HepG2 (cell line): ENCODE data around the gene HBS1L. TPM values are rescaled to one million over a fixed set of nuclear protein-coding genes. Genes with fewer than 3 reads are reported as not detected.

Source experiments
- ATAC-seq: fragments of 200-7000 bp; cut with Tn5 transposase; 3 replicates; pipeline ENCODE4 v1.9.1; 2020; ENCODE audit warnings: mild to moderate bottlenecking, moderate library complexity
- BruUV-seq: library from RNA; stranded (reverse); fragments of 400-500 nt; replicated peaks from 2 replicates; lab custom pipeline; 2021; lab: Mats Ljungman, UMichigan
- CTCF ChIA-PET: fragments of 300-600 bp; formaldehyde crosslinking; extraction: SDS; loops from one replicate; lab custom pipeline; 2021; ENCODE audit warnings: low total read pairs, inconsistent platforms, low intra/inter-chr PET ratio; lab: Yijun Ruan, JAX
- POLR2A ChIA-PET: fragments of 350-600 bp; sonication (Branson Sonifier 250); formaldehyde crosslinking; loops from one replicate; lab custom pipeline; 2020; ENCODE audit warnings: antibody characterized with exemption, inconsistent platforms; lab: Yijun Ruan, JAX
- DNase-seq: peaks from one replicate; pipeline ENCODE4 v3.0.0-alpha.2; 2015; ENCODE audit warnings: low spot score
- FAIRE-seq: peaks from 3 replicates; lab custom pipeline; 2011; peaks lifted over from hg19 to GRCh38; lab: Jason Lieb, UNC
- H2AFZ ChIP-seq: one replicate; pipeline ENCODE4 v1.6.1; 2011; ENCODE audit warnings: low read length, inconsistent platforms
- H3K27ac ChIP-seq: fragments of 300-600 bp; 3 replicates; pipeline ENCODE4 v1.8.0; 2011; ENCODE audit warnings: mixed run types, mild to moderate bottlenecking, mixed read lengths, low read length, inconsistent platforms; ENCODE audit not compliant: insufficient read depth; ENCODE audit errors: extremely low read length
- H3K27me3 ChIP-seq, 2 experiments: fragments of 200-600 bp in 1 of 2; 2 replicates in 1 of 2; 3 replicates in 1 of 2; pipeline versions ENCODE4 v1.6.0 to v1.8.0; 2011; ENCODE audit warnings: low read length in 2 of 2, mild to moderate bottlenecking in 2 of 2, moderate library complexity in 2 of 2, inconsistent platforms in 1 of 2; ENCODE audit not compliant: insufficient read depth in 2 of 2, control insufficient read depth in 1 of 2
- H3K36me3 ChIP-seq, 2 experiments: fragments of 200-600 bp in 1 of 2; replicated peaks in 1 of 2; 2 replicates in 1 of 2; 3 replicates in 1 of 2; pipeline versions ENCODE4 v1.5.1 to v1.8.0; 2011; ENCODE audit warnings: low read length in 2 of 2, inconsistent platforms in 1 of 2; ENCODE audit not compliant: insufficient read depth in 2 of 2, control insufficient read depth in 1 of 2
- H3K4me1 ChIP-seq: 2 replicates; pipeline ENCODE4 v1.5.1; 2012; ENCODE audit warnings: low read length, inconsistent platforms; ENCODE audit not compliant: insufficient read depth
- H3K4me2 ChIP-seq: 2 replicates; pipeline ENCODE4 v1.6.0; 2011; ENCODE audit warnings: low read depth, low read length, inconsistent platforms
- H3K4me3 ChIP-seq, 3 experiments: fragments of 200-600 bp in 1 of 3; sonication (generic), shearing (Covaris generic) in 1 of 3; replicated peaks in 1 of 3; 2 replicates each; pipeline ENCODE4 v1.5.1; 2011 to 2016; ENCODE audit warnings: low read length in 3 of 3, inconsistent platforms in 2 of 3, low read depth in 2 of 3, mild to moderate bottlenecking in 2 of 3, control low read depth in 1 of 3, mixed read lengths in 1 of 3; ENCODE audit not compliant: insufficient read depth in 1 of 3
- H3K79me2 ChIP-seq: one replicate; pipeline ENCODE4 v1.6.1; 2011; ENCODE audit warnings: low read length, inconsistent platforms; ENCODE audit not compliant: insufficient read depth
- H3K9ac ChIP-seq: 2 replicates; pipeline ENCODE4 v1.6.0; 2011; ENCODE audit warnings: mild to moderate bottlenecking, low read depth, low read length, inconsistent platforms; ENCODE audit not compliant: insufficient read depth
- H3K9me3 ChIP-seq: 2 replicates; pipeline ENCODE4 v1.5.1; 2012; ENCODE audit warnings: mild to moderate bottlenecking, low read length
- H4K20me1 ChIP-seq: 2 replicates; pipeline ENCODE4 v1.6.0; 2011; ENCODE audit warnings: inconsistent platforms, mild to moderate bottlenecking, low read length, moderate library complexity; ENCODE audit not compliant: insufficient read depth
- CC2D1A ChIP-seq: sonication (generic); formaldehyde crosslinking; IDR thresholded peaks from 2 replicates; pipeline ENCODE4 v1.8.1; 2023; ENCODE audit warnings: mild to moderate bottlenecking, missing genetic modification reagents
- KDM4B ChIP-seq: sonication (generic); formaldehyde crosslinking; IDR thresholded peaks from 2 replicates; pipeline ENCODE4 v1.4.0; 2020; ENCODE audit warnings: missing genetic modification reagents
- KMT2A ChIP-seq: sonication (generic); formaldehyde crosslinking; IDR thresholded peaks from 2 replicates; pipeline ENCODE4 v1.4.0; 2020; ENCODE audit warnings: missing genetic modification reagents
- MBNL3 ChIP-seq: fragments of 250-450 bp; sonication (Bioruptor Pico); conservative IDR thresholded peaks from 2 replicates; pipeline ENCODE4 v1.8.0; 2022; ENCODE audit warnings: mild to moderate bottlenecking, inconsistent platforms
- MLXIP ChIP-seq: sonication (generic); formaldehyde crosslinking; IDR thresholded peaks from 2 replicates; pipeline ENCODE4 v1.9.0; 2021; ENCODE audit warnings: missing genetic modification reagents, borderline replicate concordance
- RARA ChIP-seq: IDR thresholded peaks from 2 replicates; pipeline ENCODE4 v1.6.1; 2016; ENCODE audit warnings: missing genetic modification reagents, missing compliant biosample characterization
- RBFOX2 ChIP-seq: fragments of 200-400 bp; formaldehyde crosslinking; IDR thresholded peaks from 2 replicates; pipeline ENCODE4 v1.6.1; 2017; ENCODE audit warnings: low read depth, mild to moderate bottlenecking, low read length
- REPIN1 ChIP-seq: sonication (generic); formaldehyde crosslinking; IDR thresholded peaks from 2 replicates; pipeline ENCODE4 v1.8.0; 2022; ENCODE audit warnings: missing genetic modification reagents, low read depth, mild to moderate bottlenecking, borderline replicate concordance
- SAFB2 ChIP-seq: sonication (generic); formaldehyde crosslinking; IDR thresholded peaks from 2 replicates; pipeline ENCODE4 v1.5.1; 2020; ENCODE audit warnings: missing genetic modification reagents, low read depth, mild to moderate bottlenecking, borderline replicate concordance
- SOX6 ChIP-seq, 2 experiments: fragments of 450-650 bp in 1 of 2; sonication (generic) in 1 of 2; formaldehyde crosslinking in 1 of 2; IDR thresholded peaks; 2 replicates each; pipeline versions ENCODE4 v1.4.0 to v1.6.1; 2017 to 2020; ENCODE audit warnings: antibody characterized with exemption in 1 of 2, mild to moderate bottlenecking in 1 of 2, missing genetic modification reagents in 1 of 2
- ZBTB33 ChIP-seq: sonication (generic); formaldehyde crosslinking; IDR thresholded peaks from 2 replicates; pipeline ENCODE4 v1.4.0; 2020; ENCODE audit warnings: missing genetic modification reagents
- ZNF136 ChIP-seq: sonication (generic); formaldehyde crosslinking; IDR thresholded peaks from 2 replicates; pipeline ENCODE4 v1.8.1; 2022; ENCODE audit warnings: low read depth, mild to moderate bottlenecking, moderate library complexity, missing genetic modification reagents
- ZNF281 ChIP-seq: sonication (generic); formaldehyde crosslinking; IDR thresholded peaks from 2 replicates; pipeline ENCODE4 v1.4.0; 2020; ENCODE audit warnings: missing genetic modification reagents, borderline replicate concordance
- ZNF34 ChIP-seq: sonication (generic); formaldehyde crosslinking; IDR thresholded peaks from 2 replicates; pipeline ENCODE4 v1.4.0; 2020; ENCODE audit warnings: mild to moderate bottlenecking, missing genetic modification reagents, borderline replicate concordance
- ZNF552 ChIP-seq: sonication (generic); formaldehyde crosslinking; IDR thresholded peaks from 2 replicates; pipeline ENCODE4 v1.9.0; 2022; ENCODE audit warnings: missing genetic modification reagents, mild to moderate bottlenecking, borderline replicate concordance
- ZNF790 ChIP-seq: sonication (generic); formaldehyde crosslinking; IDR thresholded peaks from 2 replicates; pipeline ENCODE4 v1.8.0; 2022; ENCODE audit warnings: missing genetic modification reagents, mild to moderate bottlenecking, borderline replicate concordance
- WGBS: methylation state at CpG from one replicate; pipeline ENCODE4 v1.1.6; 2017; ENCODE audit warnings: low lambda C conversion rate; 5-methylcytosine and 5-hydroxymethylcytosine counted together
- in situ Hi-C: cut with HindIII; loops from 2 replicates; pipeline ENCODE4 v1.10.0; 2017; ENCODE audit warnings: low pct_unique_long_range_greater_than_20kb; ENCODE audit not compliant: extremely low pct_ligation_motif_present
- intact Hi-C: fragments of 100-400 bp; cut with micrococcal nuclease; formaldehyde crosslinking; loops from one replicate; pipeline ENCODE4 v1.10.0; 2022; ENCODE audit not compliant: unreplicated experiment
- polyA plus RNA-seq, 8 experiments: library from polyadenylated mRNA; depleted of rRNA in 3 of 8; stranded (reverse) in 7 of 8; unstranded in 1 of 8; fragments of >200 nt; fragmentation: Illumina TruSeq in 4 of 8; extraction: Trizol in 4 of 8; gene quantifications; 2 replicates each; pipeline versions ENCODE4 v1.2.1 to v1.2.3, GENCODE V29; 2011 to 2016; ENCODE audit warnings: low read depth in 4 of 8, missing spikeins in 1 of 8, mixed read lengths in 1 of 8; ENCODE audit not compliant: insufficient read depth in 1 of 8
- total RNA-seq, 5 experiments: library from RNA; depleted of rRNA; stranded (reverse); fragments of >200 nt; fragmentation: Illumina TruSeq; extraction: Trizol; gene quantifications; 2 replicates each; pipeline ENCODE4 v1.2.3, GENCODE V29; 2016; ENCODE audit warnings: low read depth in 1 of 5

The HBS1L gene
- total and polyA plus RNA-seq, 2 of the 13 experiments (the other 11 are each of a cell fraction or from before 2014, with no cell fraction given), result 44.1 to 138 TPM

- TF ChIP-seq ZBTB33 (CRISPR knock-in tag), result no peak
- TF ChIP-seq RARA, result no peak
- TF ChIP-seq MBNL3, result no peak
- peak; percentile 38; the same call in 1 of the 2 replicates for TF ChIP-seq ZNF281 (CRISPR knock-in tag)
- TF ChIP-seq SAFB2 (CRISPR knock-in tag), result no peak
- no peak for TF ChIP-seq KDM4B (CRISPR knock-in tag)
Observed at GRCh38 chr6:134949927-134950326, 104.7 kb downstream of the HBS1L start, which contains the start of gene ALDH8A1 (continued).

GRCh38 chr6:134948691-134949090, 105.9 kb downstream of the HBS1L start:
- Histone ChIP-seq H3K79me2 (no peaks in the 10 kb centered on the region), H3K4me1 (peaks cover 46% of the 10 kb centered on the region), H3K27ac (no peak overlapping the region), H3K4me2 (0 out of 2 replicates have a peak overlapping the region, but pooled peaks have one; percentile 3), H3K27me3 (no peaks in the 10 kb centered on the region), H3K4me3 (no peak overlapping the region), H4K20me1 (no peaks in the 10 kb centered on the region), H3K36me3 (no peaks in the 10 kb centered on the region), H2AFZ (no peak overlapping the region), H3K9me3 (no peaks in the 10 kb centered on the region), H3K9ac (no peak overlapping the region)
- in situ Hi-C loops, result no loop called here
- no peak for DNase-seq
- FAIRE-seq, result no peak
- no TSS peak for BruUV-seq
- POLR2A ChIA-PET, result no interaction called here
- no peak for ATAC-seq
- CTCF ChIA-PET, result no interaction called here
- intact Hi-C loops, result no loop called here
- WGBS, result 87% methylated on average over 1 of the region's 1 CpG
- TF ChIP-seq REPIN1 (CRISPR knock-in tag), result no peak
- no peak for TF ChIP-seq CC2D1A (CRISPR knock-in tag)
- TF ChIP-seq ZNF552 (CRISPR knock-in tag), result no peak
- no peak for TF ChIP-seq ZNF136 (CRISPR knock-in tag)
- no peak for TF ChIP-seq MLXIP
- TF ChIP-seq RBFOX2, result no peak
- no peak for TF ChIP-seq ZNF790
- no peak for TF ChIP-seq SOX6 (IDR thresholded peaks at IDR 0.05)
- TF ChIP-seq SOX6 (CRISPR knock-in tag; IDR thresholded peaks at IDR 0.05), result no peak
- no peak for TF ChIP-seq ZNF34 (CRISPR knock-in tag)
- no peak for TF ChIP-seq KMT2A
